Liver (tissue), 3 donors: ENCODE data around the gene MARK3.

Experiments used
- CTCF ChIP-seq: fragments of 150-350 bp; IDR thresholded peaks from 2 replicates; pipeline ENCODE4 v1.5.1; 2017; ENCODE audit warnings: improper control_type of control experiment, low read depth, low read length; ENCODE audit not compliant: missing input control
- GABPA ChIP-seq, 2 donors: IDR thresholded peaks in 1 of 2; conservative IDR thresholded peaks in 1 of 2; 2 replicates each; pipeline ENCODE4 v1.6.1; 2016; ENCODE audit warnings: antibody characterized with exemption in 2 of 2, mild to moderate bottlenecking in 1 of 2, moderate library complexity in 1 of 2
- MAX ChIP-seq: IDR thresholded peaks from 2 replicates; pipeline ENCODE4 v1.6.1; 2016; ENCODE audit warnings: antibody characterized with exemption
- RAD21 ChIP-seq, 2 donors: IDR thresholded peaks; 2 replicates each; pipeline ENCODE4 v1.6.1; 2016; ENCODE audit warnings: antibody characterized with exemption in 2 of 2, mild to moderate bottlenecking in 2 of 2
- RXRA ChIP-seq, 2 donors: IDR thresholded peaks; 2 replicates each; pipeline ENCODE4 v1.6.1; 2017 to 2018; ENCODE audit warnings: antibody characterized with exemption in 2 of 2, mild to moderate bottlenecking in 1 of 2
- TAF1 ChIP-seq: conservative IDR thresholded peaks from 2 replicates; pipeline ENCODE4 v1.6.1; 2016; ENCODE audit warnings: antibody characterized with exemption, mild to moderate bottlenecking
- donor health status: healthy.
- donor health status: healthy.

- TF ChIP-seq CTCF (no peak), RAD21 (IDR thresholded peaks at IDR 0.05) (no peak), RXRA (IDR thresholded peaks at IDR 0.05) (no peak), TAF1 (no peak), GABPA (IDR thresholded peaks at IDR 0.05 in 1 of 2, conservative IDR thresholded peaks at IDR 0.05 in 1 of 2) (no peak), MAX (no peak)
These were observed 135.0 kb downstream of the MARK3 start for GRCh38 chr14:103520269-103520656.
